Measurements from ENCODE around the gene MAP2K1.
"Not testable (repeated sequence)": the region's sequence is repeated elsewhere in the genome, so short reads cannot be mapped to it uniquely, and the experiment has no call there.

Gene MAP2K1

GRCh38 chr15:66386204-66387123, at the start of gene MAP2K1:
Gene MAP2K1, plus strand, starts transcription at chr15:66386912. Its CDS starts 436 bp downstream, at chr15:66387348.
- DNase-seq = peak; percentile 98

GRCh38 chr15:66348530-66348929, 38.2 kb upstream of the MAP2K1 start:
- DNase-seq = not testable (repeated sequence)

- no peak for DNase-seq
Measured at GRCh38 chr15:66356077-66356358, 30.7 kb upstream of the MAP2K1 start.

- peak; percentile 94 for DNase-seq
Measured at GRCh38 chr15:66356359-66357236, 30.1 kb upstream of the MAP2K1 start, which contains the start of gene TIPIN. Gene TIPIN, minus strand, starts transcription at chr15:66356685. Its CDS starts 3,738 bp downstream, at chr15:66352947.

GRCh38 chr15:66359740-66360139, 27.0 kb upstream of the MAP2K1 start:
- DNase-seq = no peak

- DNase-seq = not testable (repeated sequence)
Measured at GRCh38 chr15:66361745-66362460, 24.8 kb upstream of the MAP2K1 start.

- no peak for DNase-seq
Measured at GRCh38 chr15:66362776-66363175, 23.9 kb upstream of the MAP2K1 start.

GRCh38 chr15:66364944-66365528, 21.7 kb upstream of the MAP2K1 start:
- DNase-seq = no peak

GRCh38 chr15:66369773-66370651, 16.7 kb upstream of the MAP2K1 start:
- DNase-seq = no peak

GRCh38 chr15:66374179-66374578, 12.5 kb upstream of the MAP2K1 start:
- no peak for DNase-seq

- no peak for DNase-seq
Measured at GRCh38 chr15:66378814-66379430, 7.8 kb upstream of the MAP2K1 start.

- DNase-seq = not testable (repeated sequence)
Measured at GRCh38 chr15:66381376-66381775, 5.3 kb upstream of the MAP2K1 start.

- peak; percentile 70 for DNase-seq
Measured at GRCh38 chr15:66387163-66388042, 691 bp downstream of the MAP2K1 start.

GRCh38 chr15:66388043-66388363, 1.3 kb downstream of the MAP2K1 start:
- DNase-seq = no peak

GRCh38 chr15:66388576-66388975, 1.9 kb downstream of the MAP2K1 start:
- DNase-seq = no peak

- DNase-seq = no peak
Measured at GRCh38 chr15:66389098-66389858, 2.6 kb downstream of the MAP2K1 start.

- no peak for DNase-seq
Measured at GRCh38 chr15:66389859-66390381, 3.2 kb downstream of the MAP2K1 start.

- DNase-seq = no peak
Measured at GRCh38 chr15:66390678-66391077, 4.0 kb downstream of the MAP2K1 start.

GRCh38 chr15:66393037-66393436, 6.3 kb downstream of the MAP2K1 start:
- not testable (repeated sequence) for DNase-seq

All from activated T-cell treated with anti-CD3 and anti-CD28 coated beads for 4 hours (primary cell).